ENCODE data around the gene MELTF.

MELTF gene

DNA sequence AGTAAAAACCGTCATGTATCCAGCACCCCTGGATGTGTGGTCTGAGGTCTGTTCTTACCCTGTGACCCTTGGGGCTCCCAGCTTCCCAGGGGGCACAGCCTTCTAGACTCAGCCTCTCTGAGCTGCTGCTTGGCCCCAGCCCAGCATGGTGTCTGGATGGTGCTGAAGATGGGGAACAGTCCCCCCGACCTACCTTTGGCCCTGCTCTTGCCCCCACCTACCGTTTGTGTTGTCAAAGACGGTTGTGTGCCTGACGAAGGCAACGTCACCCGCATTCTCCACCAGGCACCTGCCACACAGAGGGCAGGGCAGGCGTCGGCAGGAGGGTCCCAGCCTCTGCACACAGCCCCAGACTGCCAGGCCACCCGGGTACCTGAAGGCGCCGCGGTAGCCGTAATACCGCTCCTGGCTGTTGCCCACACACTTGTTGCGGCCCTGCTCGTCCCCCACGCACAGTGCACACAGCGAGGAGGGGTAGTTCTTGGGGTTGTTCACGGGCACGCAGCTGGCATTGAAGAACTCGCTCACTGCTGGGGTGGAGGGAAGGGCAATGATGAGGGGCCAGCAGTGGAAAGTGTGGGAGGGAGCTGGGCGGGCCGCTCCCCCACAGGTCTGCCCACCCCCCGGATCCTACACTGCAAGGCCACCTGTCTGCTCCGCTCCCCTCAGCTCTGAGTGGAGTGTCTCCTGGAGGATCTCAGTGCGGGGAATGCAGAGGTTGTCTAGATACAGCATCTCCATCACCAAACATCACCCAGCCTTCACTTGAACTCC, 21.0 kb downstream of the MELTF start:
- no peak for ATAC-seq

DNA sequence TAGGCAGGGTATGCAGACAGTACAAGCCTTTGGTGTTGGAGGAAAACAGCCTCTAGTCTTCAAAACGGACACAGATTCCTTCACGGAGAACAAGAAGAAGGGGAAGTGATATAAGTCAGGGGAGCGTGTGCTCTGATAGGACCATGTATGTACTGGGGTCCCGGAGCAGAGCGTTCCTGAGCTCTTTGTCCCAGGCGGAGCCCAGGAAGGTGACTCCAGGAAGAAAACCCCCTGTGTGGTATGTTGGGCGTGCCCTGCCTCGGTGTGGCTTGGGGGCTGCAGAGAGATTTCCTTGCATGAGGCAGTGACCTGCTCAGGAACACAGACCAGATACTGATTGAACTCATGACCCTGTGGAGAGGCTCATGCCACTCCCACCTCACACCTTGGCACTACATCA, 21.7 kb downstream of the MELTF start:
- no peak for ATAC-seq

DNA sequence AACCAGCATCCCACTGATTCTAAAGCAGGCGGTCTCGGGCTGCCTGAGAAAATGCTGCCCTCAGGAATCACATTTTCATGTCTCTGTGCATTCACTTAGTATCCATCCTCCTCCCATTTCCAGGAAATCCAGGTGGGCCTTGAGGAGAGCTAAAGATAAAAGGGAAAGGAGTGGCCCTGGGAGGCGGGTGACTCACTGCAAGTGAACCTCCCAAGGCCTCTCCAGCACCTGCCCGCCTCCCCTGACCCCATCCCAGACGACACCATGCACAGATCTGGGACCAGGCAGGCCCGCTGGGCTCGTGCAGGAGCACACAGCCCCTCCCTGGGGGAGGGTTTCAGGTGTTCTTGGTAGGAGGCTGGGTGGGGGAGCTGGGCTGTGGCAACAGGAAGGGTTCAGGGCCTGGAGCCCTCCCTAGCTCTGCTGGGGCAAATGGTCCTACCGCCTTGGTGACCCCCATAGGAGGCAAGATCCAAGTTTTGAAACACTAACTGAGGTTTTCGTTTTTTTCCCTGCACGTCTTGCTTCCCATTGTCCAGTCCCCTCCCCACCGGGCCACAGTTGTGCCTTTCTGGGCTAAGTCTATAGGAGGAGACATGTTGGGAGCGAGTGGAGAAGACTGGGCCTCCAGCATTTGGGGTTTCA, 22.2 kb downstream of the MELTF start:
- ATAC-seq = no peak

DNA sequence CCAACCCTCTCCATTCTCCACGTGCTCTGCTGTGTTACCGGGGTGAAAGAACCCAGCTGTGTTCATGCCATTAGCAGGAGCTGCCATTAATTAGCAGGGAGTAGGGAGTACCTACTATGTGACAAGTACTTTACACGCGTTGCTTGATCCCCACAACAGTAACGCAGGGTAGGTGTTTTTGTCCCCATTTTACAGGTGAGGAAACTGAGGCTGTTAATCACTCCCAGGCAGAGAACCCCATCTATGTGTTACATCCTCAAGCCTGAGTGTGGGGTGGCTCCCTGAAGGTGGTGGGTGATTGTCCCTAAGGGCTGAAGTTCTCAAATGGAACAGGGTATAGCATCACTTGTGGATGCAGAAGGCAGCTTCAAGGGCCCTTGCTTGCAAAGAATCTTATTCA, 22.8 kb downstream of the MELTF start:
- ATAC-seq = no peak

DNA sequence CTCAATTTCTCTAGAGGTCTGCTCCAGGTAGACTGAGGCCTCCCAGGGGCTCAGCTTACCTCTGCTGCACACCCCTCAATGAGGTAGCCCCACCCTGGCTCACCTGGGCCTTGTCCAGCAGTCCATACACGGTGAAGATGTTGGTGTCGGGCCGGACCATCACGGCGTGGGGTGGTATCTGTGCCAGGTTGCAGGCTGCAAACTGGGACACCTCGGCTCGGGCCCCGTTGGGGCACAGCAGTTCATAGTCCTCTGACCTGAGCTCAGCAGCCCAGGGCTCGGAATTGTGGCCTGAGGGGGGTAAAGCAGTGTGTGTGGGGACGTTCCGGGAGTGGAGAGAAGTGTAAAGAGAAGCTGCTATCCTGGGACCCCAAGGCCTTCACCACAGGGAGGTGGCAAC, 23.2 kb downstream of the MELTF start:
- ATAC-seq = no peak

DNA sequence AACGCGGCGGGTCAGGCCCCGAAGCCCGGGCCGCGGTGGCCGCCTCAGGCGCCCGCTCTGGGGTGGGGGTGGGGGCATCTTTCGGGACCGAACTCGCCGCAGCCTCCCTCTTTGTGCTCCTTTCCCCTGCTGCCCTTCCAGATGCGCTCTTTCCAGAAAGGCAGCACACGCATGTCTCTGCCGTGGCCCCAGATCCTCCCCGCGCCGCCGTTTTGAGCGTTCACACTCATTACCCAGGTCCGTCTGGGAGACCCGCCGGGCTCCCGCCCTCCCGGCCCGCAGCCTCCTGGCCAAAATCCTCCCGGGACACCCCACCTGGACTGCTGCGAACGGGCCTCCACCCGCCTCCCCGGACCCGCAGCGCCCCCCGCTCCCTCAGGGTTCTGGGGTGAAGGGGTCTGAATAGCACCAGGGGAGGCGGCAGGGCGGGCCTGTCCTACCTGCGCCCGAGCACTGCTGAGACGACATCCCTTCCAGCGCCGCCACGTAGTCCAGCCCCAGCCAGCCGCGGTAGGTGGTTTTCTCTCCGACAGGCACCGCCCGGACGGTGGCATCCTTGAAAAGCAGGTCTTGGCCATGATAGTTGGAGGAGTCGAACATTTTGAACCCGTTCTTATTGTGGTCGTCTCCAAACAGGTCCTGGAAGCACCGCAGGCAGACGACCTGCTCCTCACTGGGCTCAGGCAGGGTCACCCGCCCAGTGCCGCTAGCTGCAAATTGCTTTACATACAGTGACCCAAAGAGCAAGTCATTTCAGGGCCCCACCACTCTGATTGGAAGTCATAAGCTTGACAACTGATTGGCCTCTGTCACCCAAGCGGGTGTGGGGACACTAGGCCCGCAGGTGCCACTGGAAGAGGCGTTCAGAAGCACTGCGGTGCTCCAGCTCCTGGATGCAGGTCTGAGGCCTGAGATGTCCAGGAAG, 25.9 kb downstream of the MELTF start:
- no peak for ATAC-seq

DNA sequence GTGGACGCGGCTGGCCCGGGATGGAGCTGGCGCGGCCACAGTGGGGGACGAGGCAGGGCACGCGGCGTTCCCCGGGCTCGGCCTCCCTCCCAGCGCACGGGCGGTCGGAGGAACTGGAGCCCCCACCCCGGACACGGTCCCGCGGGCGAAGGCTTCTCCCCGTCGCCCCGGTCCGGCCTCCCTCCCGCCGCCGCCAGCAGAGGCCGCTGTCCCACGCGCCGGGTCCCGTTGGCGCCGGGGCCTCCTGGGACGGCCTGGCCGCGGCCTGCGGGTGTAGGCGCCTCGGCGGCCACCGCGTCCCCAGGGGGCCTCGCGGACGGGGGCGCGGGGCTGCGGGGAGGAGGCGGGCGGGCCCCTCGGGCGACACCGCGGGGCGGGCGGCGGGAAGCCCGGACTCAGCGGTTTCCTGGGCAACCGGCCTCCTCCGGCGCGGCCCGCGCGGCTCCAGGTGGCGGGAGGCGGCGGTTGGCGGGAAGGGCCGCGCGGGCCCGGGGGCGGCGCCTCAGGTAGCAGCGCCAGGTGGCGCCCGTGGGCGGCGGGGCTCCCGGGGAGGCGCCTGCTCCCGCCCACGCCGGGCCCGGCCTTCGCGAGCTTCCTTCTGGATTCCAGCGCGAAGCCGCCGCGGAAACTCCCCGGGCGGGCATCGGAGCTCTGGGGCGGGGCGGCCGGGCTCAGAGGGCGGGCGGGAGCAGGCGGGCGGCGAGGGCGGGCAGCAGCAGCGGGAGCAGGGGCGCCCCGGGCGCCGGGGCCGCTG, 26.7 kb downstream of the MELTF start:
- peak; percentile 78 to 80 for ATAC-seq

DNA sequence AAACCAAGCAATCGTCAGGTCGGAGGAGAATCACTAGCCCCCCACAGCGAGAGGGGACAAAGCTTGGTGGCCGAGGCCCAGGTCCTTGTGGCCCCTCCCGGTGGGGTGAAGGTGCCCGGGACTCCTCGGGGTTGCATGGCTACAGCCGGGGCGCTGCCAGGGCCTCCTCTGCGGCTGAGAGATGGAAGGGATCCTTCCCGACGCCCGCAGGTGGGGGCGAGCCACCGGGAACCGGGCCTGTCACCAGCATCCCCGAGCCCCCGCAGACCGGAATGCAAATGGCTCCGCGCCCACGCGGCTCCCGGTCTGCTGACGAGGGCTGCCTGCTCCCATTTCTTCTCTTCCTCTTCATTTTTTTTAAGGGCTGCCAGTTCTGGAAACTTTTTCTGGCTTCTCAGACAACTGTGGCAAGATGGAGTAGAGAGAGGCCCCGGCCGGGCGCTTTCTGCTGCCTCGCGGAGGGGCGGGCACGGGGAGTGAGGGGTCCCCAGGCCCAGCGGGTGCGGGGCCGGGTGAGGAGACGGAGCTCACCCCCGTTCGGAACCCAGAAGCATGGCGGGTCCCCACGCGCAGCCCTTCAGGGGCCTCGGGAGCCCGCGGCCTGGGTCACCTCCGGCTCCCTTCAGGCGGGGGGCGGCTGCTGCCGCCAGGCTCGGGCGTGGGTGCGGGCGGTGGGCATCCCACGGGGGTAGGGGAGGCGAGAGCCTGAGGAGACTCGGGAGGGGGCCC, 27.5 kb downstream of the MELTF start:
- no peak for ATAC-seq

DNA sequence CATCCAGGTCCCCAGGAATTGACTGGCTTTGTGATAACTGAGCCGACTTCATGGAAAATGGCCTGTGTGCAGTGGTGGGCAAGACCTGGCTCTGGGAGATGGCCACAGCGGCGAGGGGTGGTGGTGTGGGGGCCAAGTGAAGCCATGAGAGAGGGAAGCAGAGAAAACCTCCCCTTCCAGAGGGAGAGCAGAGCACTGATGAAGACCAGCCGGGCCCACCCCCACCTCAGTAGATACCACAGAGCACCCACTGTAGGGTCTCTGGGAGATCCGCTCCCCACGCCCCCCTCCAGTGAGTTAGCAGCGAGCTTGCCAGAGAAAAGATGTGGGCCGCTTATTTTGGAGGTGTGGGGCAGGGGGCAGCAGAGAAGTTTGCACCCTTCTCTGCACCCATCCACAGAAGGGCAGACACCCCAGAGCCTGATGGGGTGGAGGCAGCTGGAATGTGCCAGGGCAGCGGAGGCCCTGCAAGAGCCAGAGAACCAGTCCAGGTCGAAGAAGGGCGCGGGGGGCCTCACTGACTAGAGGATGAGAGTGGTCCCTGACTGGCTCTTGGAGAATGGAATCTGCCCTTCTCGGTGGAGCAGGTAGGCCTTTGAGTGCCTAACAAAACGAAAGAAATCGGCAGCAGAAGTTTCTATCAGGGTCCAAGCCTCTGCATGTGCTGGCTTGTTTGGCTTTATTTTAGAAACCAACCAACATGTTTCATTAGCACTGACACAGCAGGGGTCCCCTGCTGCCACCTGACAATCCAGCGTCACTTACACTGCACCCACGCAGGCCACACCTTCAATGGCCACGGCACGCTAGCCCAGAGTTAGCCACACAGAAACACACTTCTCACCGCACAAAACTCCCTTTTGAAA, 28.3 kb downstream of the MELTF start:
- no peak for ATAC-seq

DNA sequence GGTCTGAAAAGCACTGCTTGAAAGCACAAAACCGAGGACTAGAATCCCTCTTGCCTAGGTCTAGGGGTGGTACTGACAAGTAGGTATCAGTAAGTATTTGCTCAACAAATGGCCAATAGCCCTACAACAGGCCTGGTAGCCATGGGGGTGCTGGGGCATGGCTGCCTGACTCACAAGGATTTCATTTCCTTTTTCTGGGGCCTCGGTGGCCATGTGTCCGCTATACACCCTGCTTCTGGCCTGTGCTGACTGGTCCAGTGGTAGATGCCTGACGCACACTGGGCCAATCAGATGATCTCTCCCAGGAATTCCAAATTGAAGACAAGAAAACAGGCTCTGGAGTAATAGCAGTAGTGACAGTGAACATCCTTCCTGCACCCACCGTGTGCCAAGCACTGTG, 29.4 kb downstream of the MELTF start:
- no peak for ATAC-seq

DNA sequence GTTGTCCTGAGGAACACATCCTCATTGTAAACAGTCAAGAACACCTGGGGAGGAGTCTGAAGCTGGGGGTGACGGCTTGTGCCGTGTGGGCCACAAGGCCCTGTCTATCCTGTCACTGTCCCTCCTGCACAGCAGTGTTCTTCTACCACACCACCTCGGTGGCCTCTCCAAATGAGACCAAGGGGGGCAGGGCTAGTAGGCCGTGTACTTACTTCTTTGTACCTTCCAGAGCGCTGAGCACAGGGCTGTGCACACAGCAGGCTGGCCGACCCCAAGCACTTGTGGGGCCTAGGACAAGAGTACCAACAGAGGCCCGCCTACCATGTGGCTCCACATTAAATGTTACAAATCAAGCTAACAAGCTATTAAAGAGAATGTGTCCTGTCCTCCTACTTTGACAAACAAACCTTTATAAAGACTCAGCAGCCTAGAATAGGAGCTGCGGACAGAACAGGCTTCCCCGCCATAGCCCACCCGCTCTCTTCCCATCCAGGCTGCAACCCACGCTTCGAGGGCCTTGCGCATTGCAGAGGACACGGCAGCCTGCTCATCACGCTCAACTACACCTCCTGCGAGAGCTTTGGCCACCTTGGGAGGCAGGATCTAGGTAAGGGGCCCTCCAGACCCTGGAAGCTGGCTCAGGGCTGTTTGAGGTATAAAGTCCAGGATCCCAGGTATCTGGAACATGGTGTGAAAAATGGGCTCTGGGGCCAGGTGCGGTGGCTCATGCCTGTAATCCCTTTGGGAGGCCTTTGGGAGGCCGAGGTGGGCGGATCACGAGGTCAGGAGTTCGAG, 30.5 kb downstream of the MELTF start:
- no peak for ATAC-seq

DNA sequence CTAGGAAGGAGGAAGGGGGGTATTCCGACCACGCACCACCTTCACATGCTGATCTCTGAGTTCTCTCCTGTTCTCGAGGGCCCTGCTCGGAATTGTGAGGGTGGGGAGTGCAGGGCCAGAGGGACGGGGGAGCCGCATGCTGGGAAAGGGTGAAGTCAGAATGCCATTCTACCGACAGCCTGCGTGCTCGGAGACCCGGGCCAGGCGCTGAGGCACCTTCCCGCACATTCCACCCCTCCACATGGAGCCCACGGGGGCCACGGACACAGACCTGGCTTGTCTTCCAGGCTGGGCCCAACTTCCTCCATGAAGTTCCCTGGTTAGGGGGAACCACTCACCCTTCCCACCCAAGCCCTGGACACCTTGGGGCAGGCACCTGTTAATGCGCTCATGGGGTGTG, 32.3 kb downstream of the MELTF start:
- ATAC-seq = no peak

DNA sequence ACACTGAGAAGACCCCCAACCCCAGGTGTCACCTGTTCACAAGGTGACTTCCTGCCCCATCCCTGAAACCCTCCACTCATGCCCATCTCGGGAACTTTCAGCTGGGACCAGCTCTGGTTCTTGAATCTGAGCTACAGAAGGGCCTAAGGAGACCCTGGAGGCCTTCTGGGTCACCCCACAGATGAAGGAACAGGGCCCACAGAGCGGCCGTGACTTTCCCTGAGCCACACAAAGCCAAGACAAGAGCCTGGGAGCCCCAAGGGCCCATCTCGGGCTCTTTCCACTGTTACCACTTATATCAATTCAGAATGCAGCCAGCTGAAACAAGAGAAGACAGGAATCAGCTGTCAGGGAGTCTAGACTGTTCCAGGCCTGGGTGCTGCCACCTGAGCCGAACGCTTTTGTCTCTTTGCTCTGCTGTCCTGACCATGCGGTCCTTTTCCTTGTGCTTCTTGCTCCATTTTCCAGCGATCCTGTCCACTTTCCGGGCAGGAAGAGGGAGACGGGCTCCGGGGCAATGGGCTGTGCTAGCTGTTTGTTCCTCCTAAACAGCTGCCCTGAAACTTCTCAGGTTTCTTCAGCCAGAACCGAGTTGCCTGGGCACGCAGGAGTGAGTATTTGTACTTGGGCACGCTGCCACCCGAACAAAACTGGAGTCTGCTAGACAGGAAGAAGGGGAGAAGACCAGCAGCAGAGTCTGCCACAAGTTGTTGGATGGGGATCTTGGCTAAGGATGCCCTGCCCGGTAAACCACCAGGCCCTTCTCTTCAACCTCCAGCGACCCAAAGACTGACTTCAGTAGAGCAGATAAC, 33.0 kb downstream of the MELTF start:
- no peak for ATAC-seq

DNA sequence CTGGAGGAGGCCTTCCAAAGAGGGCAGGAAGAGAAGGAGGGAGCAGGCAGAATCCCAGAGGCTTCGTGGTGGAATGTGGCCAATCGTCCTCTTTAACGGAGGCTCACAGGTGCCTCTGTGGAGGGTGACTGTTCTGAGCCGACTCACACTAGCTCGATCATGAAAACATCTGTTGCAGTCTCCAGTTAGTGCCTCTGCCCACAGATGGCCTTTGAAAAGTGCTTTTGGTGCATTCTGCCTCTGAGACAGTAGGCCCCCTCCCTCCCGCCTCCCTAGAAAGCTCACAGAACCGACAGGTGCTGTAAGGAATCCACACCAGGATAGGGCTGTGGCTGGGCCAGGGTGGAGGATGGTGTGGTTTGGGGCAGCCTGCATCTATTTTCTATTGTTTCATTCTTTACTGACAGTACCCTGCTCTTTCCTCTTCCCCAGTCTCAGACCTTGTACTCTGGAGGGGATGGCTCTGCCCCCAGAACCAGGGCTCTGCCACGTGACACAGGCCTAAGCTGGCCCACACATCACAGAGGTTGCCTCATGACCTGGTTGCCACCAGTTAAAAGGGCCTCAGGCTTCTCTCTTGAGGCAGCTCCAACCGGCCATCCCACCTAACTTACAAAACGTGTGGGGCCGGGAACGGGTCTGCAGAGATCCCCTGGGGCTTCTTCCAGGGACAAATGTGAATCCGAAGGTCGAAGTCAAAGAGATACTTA, 33.8 kb downstream of the MELTF start:
- ATAC-seq = no peak

DNA sequence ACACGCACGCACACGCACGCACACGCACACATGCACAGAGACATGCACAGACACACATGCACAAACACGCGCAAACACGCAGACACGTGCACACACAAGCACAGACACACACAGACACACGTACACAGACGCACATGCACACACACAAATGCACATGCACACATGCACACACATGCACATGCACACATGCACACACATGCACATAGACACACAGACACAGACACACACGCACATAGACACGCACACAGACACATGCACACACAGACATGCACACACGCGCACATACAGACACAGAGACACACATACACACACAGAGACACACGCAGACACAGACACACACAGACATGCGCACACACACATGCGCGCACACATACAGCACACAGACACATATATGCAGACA, 34.6 kb downstream of the MELTF start:
- ATAC-seq = no peak

DNA sequence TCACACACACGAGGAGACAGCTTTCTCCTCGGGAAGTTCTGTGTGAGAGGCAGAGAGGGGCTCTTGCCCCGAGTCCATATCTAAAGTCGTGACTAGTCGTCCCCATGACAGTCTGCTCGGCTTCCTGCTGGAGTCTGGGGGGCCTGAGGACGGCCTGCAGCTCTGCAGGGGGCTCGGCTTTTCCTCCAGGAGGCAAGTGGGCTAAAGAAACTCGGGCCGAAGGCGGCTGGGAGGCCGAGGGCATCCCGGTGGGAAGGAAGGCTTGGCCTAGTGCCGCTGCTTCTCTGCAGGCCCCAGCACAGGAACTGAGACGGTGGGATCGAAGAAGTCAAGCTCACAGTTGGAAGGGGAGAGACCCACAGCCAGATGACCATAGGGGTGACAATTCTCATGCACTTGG, 35.6 kb downstream of the MELTF start:
- ATAC-seq = no peak

DNA sequence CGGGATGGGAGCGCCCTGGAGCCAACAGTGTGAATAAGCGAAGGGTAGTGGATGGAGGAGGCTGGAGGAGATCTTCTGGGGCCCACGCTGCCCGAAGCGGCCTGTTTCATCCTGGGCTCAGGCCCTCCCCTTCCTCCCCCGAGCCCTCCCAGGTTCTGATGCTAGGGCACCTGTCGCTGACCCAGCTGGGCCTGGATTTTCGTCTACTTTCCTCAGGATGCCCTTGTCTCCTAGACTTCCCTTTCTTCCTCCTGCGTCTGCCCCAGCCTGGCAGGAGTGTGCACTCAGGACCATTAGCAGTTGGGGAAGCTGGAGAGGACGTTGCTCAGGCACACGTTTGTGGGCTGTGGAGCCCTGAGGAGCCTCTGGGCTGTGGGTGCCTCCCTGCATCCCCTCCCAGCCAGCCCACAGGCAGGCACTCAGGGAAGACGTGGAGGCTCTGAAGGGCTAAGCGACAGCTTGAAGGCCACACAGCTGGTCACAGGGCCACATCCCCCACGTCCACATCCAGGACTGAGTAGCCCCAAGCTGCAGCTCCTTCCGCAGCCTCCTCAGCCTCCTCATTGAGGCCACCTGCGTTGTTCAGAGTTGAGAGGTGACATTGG, 37.1 kb downstream of the MELTF start:
- no peak for ATAC-seq

All from activated CD4-positive, CD25-positive, alpha-beta regulatory T cell treated with anti-CD3 and anti-CD28 coated beads, Interleukin-2, amount 50 U/mL, for 24 hours (primary cell).